Umbilical cord (tissue), 2 donors: ENCODE data around the gene ZNF526. TPM values are rescaled to one million over a fixed set of nuclear protein-coding genes. Genes with fewer than 3 reads are reported as not detected.

Experiments
- DNase-seq: peaks from one replicate; pipeline ENCODE4 v3.0.0-alpha.2; 2015; ENCODE audit warnings: low spot score
- total RNA-seq: library from RNA; depleted of rRNA; stranded (reverse); fragments of >200 nt; gene quantifications from one replicate; pipeline ENCODE4 v1.2.3, GENCODE V29; 2014; ENCODE audit warnings: low replicate concordance; ENCODE audit not compliant: insufficient read depth

ZNF526 gene
- total RNA-seq, 1 donor from 2014 or later, result 7.5 TPM

DNA sequence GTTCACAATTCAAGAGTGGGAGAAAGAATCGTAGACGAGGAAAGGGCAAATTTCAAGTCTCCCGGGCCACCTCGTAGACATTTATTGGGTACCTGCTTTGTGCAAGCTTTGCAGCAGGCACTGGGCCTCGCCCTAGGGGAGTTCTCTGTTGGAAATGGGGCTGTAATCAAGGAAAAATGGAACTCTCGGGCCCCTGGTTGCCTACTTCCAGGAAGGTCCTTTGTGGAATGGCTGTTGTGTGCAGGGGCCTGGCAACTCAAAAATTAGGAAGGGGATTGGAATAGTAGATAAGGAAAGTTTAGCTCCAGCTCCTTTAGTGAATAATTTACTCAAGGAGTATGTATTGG lies 612 bp downstream of the ZNF526 start:
- no peak for DNase-seq

DNA sequence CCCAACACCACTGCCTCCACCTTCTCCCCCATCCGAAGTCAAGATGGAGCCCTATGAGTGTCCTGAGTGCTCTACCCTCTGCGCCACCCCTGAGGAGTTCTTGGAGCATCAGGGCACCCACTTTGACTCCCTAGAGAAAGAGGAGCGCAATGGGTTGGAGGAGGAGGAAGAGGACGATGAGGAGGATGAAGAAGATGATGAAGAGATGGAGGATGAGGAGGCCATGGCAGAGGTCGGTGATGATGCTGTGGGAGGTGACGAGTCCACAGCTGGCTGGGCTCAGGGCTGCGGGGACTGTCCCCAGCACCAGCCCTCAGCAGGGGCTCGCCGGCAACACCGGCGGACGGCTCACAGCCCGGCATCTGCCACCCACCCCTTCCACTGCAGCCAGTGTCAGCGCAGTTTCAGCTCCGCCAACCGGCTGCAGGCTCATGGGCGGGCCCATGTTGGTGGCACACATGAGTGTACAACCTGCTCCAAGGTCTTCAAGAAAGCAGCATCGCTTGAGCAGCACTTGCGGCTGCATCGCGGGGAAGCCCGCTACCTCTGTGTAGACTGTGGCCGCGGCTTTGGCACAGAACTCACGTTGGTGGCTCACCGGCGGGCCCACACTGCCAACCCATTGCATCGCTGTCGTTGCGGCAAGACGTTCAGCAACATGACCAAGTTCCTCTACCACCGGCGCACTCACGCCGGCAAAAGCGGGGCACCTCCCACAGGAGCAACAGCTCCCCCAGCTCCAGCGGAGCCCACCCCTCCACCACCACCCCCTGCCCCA lies 5.0 kb downstream of the ZNF526 start:
- no peak for DNase-seq

DNA sequence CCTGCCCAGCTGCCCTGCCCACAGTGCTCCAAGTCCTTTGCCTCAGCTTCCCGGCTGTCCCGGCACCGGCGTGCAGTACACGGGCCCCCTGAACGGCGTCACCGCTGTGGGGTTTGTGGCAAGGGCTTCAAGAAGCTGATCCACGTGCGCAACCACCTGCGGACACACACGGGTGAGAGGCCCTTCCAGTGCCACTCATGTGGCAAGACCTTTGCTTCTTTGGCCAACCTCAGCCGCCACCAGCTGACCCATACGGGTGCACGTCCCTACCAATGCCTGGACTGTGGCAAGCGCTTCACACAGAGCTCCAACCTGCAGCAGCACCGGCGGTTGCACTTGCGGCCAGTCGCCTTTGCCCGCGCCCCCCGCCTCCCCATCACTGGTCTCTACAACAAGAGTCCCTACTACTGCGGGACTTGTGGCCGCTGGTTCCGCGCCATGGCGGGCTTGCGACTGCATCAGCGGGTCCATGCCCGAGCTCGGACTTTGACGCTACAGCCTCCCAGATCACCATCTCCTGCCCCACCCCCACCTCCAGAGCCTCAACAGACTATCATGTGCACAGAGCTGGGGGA lies 5.7 kb downstream of the ZNF526 start:
- no peak for DNase-seq

DNA sequence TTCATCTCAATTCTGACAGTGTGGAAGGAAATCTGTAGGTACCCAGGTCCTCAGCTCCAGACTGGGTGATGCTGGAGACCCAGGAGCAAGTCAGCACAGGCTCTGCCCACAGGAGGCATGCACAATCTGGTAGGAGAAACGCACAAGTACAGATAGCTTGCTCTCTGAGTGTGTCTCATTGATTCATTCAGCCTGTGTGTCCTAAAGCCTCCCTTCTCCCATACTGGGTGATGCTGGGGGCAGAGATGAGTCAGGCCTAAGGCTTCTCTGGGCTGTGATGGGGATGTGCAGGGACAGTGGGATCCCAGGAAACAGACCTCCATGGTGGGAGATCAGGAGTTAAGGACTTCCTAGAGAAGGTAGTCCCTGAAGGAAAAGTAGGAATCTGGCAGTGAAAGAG lies 6.8 kb downstream of the ZNF526 start:
- no peak for DNase-seq

DNA sequence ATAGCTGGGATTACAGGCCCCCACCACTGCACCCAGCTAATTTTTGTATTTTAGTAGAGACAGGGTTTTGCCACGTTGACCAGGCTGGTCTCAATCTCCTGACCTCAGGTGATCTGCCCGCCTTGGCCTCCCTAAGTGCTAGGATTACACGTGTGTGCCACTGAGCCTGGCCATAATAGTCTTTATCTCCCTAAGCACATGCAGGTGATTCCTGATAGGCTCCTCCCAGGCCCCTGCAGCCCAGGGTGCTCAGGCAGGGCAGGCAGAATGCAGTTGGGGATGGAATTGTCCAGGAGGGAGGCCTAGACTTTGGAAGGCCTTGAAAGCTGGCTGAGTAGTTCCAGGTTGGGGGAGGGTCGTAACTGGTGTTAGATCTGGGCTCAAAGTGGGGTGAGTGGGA lies 8.5 kb downstream of the ZNF526 start:
- no peak for DNase-seq

DNA sequence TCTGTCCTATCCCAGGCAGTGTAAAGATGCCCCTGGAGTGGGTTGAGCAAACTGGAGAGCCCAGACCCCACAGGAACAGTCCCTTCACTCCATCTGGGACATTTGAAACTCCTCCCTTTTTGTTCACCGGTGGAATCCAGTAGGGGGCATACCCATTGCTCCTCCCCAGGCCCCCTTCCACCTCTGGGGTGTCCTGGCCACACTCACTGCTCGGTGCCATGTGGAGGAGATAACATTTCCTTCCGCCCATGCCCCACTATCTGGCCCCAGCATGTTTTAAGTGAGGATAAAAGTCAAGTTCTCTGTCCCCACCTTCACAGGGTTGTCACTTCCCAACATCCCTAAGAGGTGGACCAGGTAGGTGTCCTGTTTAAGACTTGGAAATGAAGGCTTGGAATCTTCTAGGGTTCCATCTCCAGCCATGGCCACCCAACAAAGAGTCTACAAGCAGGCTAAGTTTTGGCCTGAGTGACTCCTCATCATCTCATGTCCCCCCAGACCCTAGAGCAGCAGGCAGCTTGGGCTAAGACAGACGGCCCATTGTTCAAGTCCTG lies 9.3 kb downstream of the ZNF526 start:
- no peak for DNase-seq

DNA sequence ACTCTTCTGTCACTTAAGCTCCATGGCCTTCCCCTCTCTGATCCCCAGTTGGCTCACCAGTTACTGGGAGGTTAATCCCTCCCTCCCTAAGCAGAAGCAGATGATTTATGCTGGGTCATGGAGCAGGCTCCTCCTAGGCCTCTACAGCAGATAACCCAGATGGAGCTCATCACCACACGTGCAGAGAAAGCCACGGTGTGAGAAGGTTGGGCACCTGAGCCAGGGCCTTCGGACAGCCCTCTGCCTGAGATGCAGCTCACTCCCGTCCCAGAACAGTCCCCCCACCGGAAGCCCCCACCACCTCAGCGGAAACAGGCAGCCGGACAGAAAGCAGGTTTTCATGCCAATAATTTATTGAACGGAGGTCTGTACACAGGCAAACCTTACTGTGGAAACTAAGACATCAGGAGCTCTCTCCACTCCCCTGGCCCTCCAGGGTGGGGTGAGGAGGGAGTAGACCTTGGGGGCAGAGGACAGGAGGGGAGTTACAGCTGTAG lies 9.8 kb downstream of the ZNF526 start:
- no peak for DNase-seq

DNA sequence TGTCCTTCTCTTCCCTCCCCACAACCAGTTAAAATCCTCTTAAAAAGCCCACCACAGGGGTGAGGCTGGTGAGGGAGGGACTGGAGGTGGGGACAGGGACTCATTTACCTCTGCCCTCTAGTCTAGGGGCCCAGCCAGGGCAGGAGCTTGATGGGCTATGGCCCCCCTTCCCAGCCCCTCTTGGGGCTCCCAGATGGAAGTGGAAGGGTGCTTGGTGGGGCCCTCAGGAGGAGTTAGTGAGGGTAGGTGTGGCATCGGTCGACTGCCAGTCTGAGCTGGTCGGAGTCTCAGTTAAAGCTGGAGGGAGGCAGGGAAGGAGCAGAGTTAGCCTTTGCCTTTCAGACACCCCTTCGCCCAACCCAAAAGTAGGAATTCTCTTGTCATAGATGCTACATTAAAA lies 10.5 kb downstream of the ZNF526 start:
- no peak for DNase-seq

DNA sequence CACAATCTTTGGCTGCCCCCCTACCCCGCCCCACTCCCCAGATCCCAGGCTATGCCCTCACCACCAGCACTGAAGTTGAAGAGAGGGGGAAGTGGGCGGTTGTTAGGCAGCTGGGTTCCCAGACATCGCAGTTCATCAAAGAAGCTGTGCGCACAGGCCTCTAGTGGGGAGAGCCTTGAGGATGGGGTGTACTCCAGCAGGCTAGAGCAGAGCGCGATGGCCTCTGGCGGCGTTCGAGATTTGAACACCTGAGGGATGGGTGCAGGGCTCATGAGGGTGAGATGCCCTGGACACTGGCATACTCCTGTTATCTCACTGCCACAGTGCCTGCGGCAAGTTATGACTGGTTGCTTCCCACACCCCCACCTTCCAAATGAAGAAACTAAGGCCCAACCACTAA lies 12.3 kb downstream of the ZNF526 start:
- no peak for DNase-seq

DNA sequence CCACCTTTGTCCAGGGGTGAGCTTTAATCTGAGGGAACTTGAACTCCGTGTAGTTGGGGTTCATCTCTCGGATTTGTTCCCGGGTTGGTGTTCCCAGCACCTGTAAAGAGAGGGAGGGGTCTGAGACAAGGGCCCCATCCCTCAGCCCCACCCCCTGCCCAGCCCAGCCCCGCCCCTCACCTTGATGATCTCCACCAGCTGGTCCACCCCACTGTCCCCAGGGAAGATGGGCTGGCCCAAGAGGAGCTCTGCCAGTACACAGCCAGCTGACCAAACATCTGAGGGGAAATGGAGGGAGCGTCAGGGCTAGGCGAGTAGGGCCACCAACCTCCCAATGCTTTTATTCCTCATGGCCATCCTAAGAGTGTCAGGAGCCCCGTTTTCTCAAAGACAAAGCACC lies 13.0 kb downstream of the ZNF526 start:
- DNase-seq, result no peak

DNA sequence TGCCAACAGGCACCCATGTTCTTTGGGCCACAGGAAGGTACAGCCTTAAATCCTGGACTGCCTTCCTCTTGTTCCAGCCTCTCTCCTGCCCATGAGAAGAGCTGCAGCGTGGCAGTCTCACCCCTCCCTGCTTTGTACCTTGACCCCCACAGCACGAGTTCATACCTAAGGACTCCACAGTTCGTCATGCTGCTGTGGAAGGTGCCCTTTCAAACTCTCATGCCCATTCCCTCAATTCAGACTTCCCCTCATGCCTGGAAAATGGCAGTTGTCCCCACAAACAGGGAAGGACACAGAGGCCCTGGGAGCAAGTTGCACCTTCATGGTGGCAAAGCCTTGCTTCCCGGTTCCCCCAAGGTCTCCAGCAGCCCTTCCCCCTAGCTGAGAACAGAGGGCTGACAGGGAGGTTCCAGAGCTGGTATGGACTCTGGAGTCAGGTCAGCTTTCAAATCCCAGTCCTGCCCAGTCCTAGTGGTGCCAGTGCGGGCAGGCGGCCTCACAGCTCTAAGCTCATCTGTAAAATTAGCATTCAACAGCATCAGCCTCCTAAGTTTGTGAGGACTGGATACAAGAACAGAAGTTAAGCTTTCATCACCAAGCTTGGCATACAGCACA lies 13.7 kb downstream of the ZNF526 start:
- no peak for DNase-seq

DNA sequence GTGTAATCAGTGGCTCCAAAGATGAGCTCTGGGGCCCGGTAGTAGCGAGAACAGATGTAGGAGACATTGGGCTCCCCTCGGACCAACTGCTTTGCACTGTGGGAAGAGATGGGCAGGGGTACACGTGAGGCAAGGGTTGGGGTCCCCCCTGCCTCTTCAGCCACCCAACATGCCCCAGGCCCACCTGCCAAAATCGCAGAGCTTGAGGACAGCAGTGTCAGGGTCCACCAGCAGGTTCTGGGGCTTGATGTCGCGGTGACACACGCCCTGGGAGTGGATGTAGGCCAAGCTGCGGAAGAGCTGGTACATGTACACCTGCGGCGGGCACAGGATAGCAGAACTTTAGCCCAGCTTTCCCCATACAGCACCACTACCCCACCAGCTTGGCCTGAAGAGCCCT lies 14.3 kb downstream of the ZNF526 start:
- no peak for DNase-seq

DNA sequence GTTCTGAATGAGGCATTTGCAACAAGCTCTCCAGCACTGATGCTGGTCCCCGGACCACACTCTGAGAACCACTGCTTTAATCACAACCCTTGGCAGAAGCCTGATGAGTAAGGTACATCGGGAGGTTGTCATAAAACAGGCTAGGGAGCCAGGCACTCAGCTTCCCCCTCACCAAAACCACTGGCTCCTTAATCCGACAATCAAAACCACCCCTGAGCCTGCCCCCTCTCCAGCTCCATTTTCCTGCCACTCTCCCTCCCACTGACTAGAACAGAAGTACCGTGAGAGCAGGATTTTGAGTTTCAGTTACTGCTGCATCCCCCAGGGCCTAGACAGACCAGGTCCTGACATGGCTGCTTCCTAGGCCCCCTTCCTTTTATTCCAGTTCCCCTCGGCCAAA lies 15.1 kb downstream of the ZNF526 start:
- no peak for DNase-seq

DNA sequence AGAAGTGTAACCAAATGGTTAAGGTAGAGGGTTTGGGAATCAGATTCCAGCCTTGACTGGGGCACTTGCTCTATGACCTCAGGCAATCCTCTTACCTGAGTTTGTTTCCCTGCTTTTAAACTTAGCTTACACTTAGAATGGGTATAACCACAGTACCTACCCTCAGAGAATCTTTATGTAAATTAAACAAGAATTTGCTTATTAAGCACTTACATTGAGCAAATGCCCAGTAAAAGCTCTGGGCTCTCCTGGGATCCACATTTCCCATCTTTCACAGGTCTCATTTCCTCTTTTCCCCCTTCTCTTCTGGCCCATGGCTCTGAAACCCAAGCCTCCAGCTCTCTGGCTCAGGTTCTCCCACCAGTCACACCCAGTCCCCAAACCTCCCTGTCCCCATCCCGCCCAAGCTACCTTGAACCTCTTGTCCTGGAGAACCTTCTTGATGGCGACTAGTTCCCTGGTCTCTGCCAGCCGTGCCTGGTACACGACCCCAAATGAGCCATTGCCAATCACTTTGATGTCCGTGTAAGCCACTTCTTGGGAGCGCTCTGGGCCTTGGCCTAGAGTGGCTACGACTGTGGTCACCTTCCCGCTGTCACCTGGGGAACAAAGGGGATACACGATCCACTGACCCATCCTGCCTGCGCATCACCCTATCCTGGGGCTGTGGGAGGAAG lies 19.6 kb downstream of the ZNF526 start:
- DNase-seq, result no peak

DNA sequence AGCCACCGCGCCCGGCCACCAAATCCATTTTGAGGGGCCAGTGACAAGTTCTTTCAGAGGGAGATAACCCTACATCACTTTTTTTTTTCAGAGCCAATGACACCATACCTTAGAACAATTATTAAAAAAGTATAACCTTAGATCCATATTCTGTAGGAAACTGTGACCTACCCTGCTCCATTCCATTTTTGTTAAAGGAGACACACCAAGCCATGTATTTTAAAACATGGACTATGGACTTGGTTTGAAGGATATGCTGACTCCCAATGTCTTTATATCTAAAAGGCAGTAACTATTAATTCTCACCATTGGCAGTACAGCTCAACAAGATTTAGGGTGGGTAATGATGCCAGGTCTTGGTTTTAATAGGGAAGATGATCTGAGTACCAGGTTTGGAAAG lies 21.2 kb downstream of the ZNF526 start:
- DNase-seq, result no peak

DNA sequence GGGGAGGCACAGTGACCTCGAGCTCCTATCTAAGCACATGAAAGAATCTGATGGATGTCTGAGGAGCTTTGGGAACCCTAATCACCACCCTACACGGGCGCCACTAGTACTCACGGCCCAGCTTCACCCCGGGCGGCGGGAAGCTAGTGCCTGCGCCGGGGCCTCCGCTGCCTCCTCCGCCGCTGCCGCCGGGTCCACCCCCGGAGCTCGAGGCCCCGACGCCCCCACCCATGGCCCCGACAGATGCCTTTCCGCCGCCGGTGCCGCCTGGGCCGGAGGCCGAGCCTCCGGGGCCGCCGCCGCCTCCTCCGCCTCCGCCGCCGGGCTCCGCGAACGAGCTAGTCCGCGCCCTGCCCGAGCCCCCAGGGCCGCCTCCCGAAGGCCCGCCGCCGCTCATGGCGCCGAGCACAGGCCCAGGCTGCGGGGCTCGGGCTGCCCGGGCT lies 22.0 kb downstream of the ZNF526 start:
- peak; percentile 28 for DNase-seq

DNA sequence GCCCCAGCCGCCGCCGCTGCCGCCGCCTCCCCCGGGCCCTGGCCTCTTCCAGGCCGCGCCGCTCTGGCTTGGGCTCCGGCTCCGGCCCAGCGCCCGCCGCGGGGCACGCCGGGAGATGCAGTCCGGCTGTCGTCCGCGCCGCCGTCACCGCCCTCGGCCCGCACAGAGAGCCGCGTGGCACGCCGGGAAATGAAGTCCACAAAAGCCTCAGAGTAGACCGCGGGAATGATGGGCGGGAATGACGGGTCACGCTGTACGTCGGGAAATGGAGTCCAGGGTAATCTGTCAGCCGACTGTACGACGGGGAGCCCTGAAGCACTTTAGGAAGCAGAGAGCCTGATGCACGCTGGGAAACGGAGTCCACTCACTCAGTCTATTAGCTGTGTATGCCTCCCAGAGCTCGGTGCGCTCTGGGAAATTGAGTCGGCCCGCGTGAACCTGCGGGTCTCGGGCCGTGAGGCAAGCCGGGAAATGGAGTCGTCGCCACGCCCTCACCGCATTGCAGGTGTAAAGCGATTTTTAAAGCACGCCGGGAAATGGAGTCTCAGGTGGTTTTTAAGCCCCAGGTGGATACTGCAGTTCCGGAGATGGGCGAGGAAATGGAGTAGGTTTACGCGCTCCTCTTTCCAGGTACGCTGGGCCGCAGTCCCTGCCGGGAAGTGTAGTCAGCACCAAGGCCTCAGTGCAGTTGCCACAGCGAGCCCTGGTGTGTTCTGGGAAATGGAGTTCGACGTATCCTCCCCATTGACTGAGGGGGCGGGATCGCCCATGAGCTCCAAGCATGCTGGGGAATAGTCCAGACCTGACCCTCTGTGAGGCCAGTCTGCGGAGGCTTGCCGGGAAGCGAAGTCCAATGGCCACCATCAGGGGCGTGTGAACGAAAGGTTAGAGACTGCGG lies 22.6 kb downstream of the ZNF526 start, which contains the start of gene GSK3A:
GSK3A (minus strand) TSS at position 91 of the 898 bp plus-strand sequence. CDS start 137 bp downstream, outside the sequence.
- peak; percentile 100 for DNase-seq

DNA sequence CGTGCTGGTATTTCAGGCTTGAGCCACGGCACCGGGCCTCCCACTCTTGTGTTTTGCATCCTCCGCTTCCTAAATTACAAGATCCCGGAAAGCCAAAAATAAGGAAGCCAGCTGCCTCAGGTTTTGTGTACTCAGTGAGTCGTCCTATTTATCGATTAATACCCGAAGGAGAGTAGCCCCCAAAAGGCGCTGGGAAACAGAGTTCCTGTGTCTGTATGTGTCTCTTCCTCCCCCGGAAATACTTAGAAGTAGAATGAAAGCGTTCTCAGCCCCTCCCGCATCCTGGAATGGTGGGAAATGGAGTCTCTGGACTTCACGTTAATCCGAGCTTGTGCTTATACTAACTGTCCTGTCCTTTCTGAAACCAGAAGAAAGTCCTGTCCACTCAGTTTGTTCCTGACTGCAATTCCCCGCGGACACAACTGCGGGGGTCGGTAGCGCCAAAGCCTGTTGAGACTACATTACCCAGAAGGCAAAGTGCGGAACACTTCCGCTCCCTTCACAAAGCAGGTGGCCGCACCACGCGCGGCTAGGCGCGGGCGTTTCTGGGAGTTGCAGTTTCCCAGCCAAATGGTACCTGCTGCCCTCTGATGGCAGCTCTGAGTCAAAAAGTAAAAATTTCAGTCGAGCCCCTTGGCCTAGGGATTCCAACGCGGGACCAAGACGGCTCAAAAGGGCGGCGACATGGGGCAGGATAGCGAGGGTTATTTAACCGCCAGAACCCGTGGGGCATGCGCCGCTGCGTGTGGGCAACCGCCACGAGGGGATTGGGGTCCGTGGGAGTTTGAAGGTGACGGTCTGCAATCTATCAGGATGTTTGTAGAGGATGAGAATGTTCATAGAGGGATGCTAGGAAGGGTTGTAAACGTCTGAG lies 24.5 kb downstream of the ZNF526 start:
- peak; percentile 98 for DNase-seq

DNA sequence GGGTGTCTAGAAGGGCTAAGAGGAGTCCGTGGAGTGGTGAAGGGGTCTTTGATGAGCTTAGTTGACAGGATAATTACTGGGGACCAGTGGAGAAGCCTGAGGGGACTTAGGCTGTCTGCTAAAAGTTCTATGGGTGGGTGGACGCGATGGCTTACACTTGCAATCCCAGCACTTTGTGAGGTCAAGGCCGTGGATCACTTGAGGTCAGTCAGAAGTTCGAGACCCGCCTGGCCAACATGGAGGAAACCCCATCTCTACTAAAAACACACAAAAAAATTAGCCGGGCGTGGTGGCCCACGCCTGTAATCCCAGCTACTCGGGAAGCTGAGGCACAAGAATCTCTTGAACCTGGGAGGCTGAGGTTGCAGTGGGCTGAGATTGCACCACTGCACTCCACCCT lies 25.1 kb downstream of the ZNF526 start:
- DNase-seq, result no peak
